DMS53 treated with DMSO at 0.1 percent for 48 hours (cell line): ENCODE data around the gene CMC4.
A peak's percentile ranks its signal among the peaks of the same experiment; 100 is the strongest.

ENCODE experiments used
- DNase-seq: peaks from one replicate; lab custom pipeline; 2025; ENCODE audit not compliant: unreplicated experiment; lab: John Stamatoyannopoulos, UW

The CMC4 gene

GRCh38 chrX:155054255-155054654 is 16.7 kb downstream of the CMC4 start:
- no peak for DNase-seq

GRCh38 chrX:155053656-155054055 is 17.3 kb downstream of the CMC4 start:
- DNase-seq, result no peak

GRCh38 chrX:155052738-155053498 is 18.0 kb downstream of the CMC4 start:
- DNase-seq, result no peak

GRCh38 chrX:155048977-155049619 is 21.8 kb downstream of the CMC4 start:
- peak; percentile 3 for DNase-seq

DNA sequence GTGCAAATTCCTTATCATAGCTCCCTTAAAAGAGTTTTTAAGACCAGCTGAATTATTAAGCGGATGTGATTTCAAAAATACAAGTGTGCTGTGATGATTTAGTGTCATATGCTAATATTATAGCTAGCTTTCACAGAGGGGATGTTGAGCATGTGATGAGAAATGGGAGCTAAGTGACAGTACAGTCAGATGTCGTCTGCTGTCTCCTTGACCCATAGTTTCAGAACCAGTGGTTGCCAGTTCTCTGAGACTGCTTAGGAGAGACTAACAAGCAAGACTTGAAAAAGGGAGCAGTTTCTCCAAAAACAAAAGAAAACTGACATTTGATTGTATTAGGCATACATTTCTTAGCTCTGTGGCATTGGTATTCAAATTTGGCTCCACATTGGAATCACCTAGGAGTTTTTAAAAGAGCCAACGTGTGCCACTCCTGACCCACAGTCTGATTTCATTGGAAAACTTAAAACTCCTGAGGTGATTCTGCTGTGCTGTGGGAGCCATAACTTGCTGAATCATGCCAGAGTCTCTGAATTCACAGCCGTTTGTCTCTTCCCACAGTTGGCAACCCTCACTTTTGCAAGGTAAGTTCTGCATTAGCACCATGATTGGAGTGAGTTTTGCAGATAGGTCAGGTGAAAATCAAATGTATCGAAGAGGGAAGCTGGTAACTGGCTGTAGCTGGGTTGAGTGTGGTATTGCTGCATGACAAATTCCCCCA is 24.0 kb downstream of the CMC4 start:
- DNase-seq, result no peak

GRCh38 chrX:155046129-155046810 is 24.7 kb downstream of the CMC4 start:
- no peak for DNase-seq

GRCh38 chrX:155035688-155036087 is 35.2 kb downstream of the CMC4 start:
- DNase-seq, result no peak

DNA sequence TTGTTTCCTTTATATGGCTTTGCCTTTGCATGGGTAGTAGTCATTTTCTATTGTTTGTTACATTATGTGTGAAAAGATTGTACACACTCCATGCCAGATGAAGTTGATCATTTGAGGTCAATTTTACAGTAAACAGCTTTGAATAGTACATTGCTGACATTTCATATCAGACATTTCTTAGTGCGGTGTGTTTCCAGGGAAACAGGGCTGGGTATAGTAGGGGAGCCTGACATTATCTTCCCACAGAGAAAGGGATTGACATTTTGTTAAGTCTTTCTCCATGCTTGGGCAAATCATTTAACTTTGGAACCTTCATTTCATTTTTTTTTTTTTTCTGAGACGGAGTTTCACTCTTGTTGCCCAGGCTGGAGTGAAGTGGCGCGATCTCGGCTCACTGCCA is 39.3 kb downstream of the CMC4 start:
- no peak for DNase-seq

GRCh38 chrX:155028877-155029291 is 42.1 kb downstream of the CMC4 start:
- no peak for DNase-seq

DNA sequence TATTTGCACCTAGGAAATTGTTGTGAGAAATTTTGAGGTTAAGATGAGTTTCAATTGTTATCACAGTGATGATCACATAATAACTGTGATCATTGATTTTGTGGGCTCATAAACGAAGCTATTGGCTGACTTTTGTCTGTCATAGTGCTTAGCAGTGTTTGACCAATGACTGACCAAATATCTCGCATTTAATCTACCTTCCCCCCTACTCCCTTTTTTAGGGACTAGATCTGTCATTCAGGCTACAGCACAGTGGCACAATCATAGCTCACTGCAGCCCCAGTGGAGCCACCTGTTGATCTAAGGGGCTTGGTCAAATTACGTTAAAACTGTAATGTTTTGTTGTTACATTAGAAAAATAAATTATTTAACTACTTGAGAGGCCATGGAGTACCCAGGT is 42.8 kb downstream of the CMC4 start:
- DNase-seq, result no peak

GRCh38 chrX:155027509-155028066 is 43.3 kb downstream of the CMC4 start:
- DNase-seq, result no peak

DNA sequence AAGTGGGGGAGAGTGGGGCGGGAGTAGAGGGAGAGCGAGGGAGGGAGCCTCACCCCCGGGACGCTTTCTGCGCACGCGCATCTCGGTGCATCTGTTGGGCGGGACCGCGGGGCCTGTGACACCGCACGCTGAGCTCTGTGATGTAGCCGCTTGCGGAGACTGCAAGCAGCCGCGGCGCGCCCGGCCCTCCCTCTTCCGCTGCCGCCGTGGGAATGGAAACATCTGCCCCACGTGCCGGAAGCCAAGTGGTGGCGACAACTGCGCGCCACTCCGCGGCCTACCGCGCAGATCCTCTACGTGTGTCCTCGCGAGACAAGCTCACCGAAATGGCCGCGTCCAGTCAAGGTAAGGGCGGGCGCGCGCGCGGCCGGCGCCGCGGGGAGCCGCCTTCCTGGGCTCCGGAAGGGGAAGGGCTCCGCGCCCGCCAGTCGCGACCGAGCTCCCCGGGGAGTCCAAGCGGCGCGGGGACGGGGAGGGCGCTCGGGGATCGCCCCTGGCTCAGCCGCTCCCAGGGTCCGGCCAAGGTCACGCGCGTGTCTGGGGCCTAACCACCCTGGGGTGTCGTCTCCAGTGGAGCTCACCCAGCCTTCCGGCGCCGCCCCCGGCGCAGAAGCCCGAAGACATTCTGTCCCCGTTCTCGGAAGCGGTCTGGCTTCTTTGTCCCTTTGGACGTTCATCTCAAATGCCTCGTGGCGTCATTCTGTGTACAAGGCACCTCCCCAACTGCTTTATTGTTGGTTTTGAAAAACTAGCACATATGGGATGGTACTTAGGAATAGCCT is 44.0 kb downstream of the CMC4 start, which contains the start of gene FUNDC2:
FUNDC2 (plus strand) TSS at position 118 of the 782 bp plus-strand sequence; CDS start at position 213, 95 bp downstream.
- DNase-seq, result peak; percentile 89

DNA sequence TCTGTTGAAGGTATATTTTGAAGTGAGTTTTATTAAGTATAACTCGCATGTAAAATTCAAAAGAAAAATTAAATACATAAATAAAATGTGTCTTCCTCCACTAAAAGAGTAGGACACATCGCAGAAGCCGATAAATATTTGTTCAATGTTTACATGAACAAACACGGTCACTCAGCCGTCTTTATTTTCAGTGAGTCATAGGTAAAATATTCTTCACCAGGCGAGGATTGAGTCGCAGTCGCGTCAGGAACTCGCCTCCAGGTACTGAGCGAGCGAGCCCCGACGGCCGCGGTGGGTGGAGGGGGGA is 44.6 kb downstream of the CMC4 start:
- no peak for DNase-seq

DNA sequence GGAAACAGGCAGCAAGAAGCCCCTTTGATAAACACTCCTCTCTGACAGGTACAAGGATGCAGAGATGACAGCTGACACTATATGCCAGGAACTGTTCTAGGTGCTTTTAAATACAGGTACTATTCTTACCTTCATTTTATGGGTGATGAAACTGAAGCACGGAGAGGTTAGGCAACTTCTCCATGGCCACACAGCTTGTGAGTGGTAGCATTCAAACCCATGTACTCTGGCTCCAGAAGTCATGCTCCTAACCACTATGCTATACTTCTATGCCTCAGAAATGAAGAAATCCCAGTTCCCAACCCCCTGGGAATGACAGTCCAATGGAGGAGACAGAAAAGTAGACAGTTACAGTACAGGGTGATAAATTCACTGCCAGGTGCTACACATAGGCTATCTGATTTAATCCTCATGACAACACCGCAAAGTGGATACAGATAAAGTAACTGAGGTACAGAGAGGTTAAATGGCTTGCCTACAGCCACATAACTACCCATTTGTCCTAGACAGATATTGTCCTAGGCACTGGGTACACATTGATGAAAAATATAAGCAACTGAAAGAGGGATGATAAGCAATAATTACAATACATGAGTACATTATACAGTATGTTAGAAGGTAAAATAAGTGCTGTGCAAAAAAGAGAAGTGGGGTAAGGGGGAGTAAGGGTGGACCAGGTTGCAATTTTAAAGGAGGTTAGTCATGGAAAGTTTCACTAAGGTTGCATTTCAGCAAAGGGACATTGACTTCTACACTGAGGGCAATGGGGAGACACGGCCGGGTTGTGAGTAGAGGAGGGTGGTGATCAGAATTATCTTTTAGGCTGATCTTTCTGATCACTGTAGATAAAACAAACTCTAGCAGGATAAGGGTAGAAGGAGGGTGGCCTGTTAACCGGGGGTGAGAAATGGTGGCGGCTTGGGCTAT is 46.8 kb downstream of the CMC4 start:
- no peak for DNase-seq

DNA sequence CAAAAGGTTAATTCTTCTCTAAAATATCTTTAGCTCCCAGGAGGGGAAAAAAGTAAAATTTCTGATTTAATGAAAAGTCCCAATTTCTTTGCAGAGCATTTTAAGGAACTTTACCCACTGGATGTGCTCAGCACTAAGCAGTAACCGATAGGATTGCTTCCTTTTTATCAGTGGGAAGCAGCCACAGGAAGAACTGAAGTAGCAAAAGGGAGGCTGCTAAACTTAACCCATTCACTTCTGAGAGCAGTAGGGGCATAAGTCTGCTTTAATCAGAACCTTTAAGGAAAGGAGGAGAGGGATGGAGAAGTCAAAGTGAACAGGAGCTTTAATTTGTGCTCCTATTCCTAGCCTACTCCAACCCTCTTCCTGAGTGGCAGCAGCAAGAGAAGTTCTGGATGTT is 48.4 kb downstream of the CMC4 start, which contains the start of gene F8:
F8 (minus strand) TSS at position 139 of the 400 bp plus-strand sequence. CDS start 171 bp downstream, outside the sequence.
- no peak for DNase-seq

- DNase-seq, result no peak
Measured at GRCh38 chrX:155020591-155020990, 50.3 kb downstream of the CMC4 start.
